Ramos (cell line): Measurements from ENCODE around the gene MORC3.
"Not testable (repeated sequence)": the region's sequence is repeated elsewhere in the genome, so short reads cannot be mapped to it uniquely, and the experiment has no call there.

Experiments used
- in situ Hi-C: fragments of 300-500 bp; cut with MboI; formaldehyde crosslinking; loops from one replicate; pipeline ENCODE4 v1.14.3; 2022; ENCODE audit warnings: low sequenced_read_pairs; ENCODE audit not compliant: unreplicated experiment

MORC3 gene, protein sequence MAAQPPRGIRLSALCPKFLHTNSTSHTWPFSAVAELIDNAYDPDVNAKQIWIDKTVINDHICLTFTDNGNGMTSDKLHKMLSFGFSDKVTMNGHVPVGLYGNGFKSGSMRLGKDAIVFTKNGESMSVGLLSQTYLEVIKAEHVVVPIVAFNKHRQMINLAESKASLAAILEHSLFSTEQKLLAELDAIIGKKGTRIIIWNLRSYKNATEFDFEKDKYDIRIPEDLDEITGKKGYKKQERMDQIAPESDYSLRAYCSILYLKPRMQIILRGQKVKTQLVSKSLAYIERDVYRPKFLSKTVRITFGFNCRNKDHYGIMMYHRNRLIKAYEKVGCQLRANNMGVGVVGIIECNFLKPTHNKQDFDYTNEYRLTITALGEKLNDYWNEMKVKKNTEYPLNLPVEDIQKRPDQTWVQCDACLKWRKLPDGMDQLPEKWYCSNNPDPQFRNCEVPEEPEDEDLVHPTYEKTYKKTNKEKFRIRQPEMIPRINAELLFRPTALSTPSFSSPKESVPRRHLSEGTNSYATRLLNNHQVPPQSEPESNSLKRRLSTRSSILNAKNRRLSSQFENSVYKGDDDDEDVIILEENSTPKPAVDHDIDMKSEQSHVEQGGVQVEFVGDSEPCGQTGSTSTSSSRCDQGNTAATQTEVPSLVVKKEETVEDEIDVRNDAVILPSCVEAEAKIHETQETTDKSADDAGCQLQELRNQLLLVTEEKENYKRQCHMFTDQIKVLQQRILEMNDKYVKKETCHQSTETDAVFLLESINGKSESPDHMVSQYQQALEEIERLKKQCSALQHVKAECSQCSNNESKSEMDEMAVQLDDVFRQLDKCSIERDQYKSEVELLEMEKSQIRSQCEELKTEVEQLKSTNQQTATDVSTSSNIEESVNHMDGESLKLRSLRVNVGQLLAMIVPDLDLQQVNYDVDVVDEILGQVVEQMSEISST

DNA sequence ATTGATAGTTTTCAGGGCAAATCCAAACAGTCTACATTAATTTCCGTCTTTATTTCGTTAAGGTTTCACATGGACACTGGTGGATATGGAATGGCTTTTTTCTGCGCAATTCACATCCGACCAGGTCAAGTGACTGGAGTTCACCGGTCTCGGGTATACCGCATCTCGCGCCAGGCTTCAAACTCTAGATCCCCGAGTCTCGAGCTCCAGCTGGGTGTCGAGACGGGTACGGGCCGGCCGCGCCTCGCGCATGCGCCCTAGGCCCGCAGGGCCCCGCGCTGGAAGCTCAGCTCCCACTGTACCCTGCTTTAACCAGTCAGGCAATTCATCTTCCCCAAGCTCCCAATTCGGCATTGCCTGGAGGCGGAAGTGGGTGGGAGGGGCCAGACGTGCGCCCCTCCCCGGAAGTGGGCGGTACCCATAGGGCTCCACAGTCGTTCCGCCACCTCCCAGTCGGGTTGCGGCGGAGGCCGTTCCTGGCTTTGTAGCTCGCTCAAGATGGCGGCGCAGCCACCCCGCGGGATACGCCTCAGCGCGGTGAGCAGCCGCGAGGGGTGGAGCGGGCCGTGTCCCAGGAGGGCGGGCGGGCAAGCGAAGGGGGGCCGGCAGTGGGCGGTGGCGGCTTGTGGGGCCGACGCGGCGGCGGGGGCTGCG, at the start of gene MORC3:
MORC3 (plus strand) TSS at position 431 of the 654 bp plus-strand sequence; CDS start at position 499, 68 bp downstream.
- in situ Hi-C loops = no loop called here

DNA sequence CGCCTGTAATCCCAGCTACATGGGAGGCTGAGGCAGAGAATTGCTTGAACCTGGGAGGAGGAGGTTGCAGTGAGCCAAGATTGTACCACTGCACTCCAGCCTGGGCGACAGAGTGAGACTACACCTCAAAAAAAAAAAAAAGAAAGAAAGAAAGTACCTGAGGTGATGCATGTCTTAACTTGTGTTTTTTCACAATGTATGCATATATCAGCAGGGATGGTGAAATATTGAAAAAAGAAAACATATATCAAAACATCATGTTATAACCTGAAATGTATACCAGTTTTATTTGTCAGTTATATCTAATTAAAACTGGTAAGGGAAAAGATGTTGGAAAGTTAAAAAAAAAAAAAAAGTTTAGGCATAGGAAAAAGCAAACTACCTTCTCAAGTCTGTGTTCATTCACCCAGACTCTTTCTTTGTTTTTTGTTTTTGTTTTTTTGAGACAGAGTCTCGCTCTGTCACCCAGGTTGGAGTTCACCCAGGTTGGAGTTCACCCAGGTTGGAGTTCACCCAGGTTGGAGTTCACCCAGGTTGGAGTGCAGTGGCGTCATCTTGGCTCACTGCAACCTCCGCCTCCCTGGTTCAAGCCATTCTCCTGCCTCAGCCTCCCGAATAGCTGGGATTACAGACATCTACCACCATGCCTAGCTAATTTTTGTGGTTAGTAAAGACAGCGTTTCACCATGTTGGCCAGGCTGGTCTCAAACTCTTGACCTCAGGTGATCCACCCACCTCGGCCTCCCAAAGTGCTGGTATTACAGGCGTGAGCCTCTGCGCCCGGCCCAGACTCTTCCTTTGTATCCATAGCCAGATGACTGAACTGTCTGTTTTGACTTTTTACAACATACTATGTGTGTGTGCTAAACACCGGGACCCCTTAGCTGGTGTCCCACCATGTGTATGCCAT, 49.0 kb upstream of the MORC3 start:
- in situ Hi-C loops = not testable (repeated sequence)

DNA sequence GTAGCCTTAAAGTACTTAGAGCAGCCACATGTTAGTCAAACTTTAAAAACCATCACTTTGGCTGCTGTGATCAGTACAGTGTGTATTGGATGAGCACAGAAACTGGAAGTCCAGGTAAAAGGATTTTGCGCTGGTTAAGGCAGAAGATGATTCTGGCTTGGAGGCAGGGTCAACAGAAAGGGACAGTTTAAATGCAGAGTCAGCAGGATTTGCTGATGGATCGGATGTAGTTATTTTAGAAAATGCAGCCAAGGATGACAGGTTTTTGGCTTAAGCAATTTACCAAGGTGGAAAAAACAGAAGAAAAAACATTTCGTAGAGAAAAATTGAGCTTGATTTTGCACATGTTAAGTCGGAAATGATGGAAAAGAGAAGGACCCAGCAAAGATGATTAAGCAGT, 45.9 kb upstream of the MORC3 start:
- in situ Hi-C loops = no loop called here

DNA sequence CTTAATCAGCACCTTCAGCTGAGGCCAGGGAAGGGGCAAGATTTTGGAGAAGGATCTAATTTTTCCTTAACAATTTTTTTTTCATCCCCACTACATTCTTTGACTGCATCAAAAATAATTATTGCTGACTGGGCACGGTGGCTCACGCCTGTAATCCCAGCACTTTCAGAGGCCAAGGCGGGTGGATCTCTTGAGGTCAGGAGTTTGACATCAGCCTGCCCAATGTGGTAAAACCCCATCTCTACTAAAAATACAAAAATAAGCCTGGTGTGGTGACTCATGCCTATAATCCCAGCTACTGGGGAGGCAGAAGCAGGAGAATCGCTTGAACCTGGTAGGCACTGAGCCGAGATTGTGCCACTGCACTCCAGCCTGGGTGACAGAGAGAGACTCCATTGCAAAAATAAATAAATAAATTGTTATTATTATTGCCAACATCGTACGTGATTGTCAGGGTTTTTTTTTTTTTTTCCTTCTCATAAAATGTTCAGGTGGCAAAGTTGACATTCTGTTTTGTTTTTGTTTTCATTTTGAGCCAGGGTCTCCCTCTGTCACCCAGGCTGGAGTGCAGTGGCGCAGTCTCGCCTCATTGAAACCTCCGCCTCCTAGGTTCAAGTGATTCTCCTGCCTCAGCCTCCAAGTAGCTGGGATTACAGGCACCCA, 37.3 kb upstream of the MORC3 start:
- in situ Hi-C loops = loop anchor here (25.0 kb wide), 1 partner anchor 1245 kb away; the partner anchor contains the start of gene RUNX1

DNA sequence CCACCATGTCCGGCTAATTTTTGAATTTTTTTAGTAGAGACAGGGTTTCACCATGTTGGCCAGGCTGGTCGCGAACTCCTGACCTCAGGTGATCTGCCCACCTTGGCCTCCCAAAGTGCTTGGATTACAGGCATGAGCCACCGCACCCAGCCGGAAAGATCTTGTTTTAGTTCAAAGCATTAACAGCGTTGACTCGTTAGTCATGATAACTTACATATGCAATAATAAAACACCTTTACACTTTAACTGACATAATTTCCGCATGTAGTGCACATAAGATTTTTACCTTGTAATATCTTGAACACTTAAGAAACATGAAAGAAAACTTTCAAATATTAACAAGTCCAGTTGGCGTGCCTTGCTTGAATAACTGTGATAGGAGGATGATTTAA, 36.8 kb upstream of the MORC3 start:
- in situ Hi-C loops = loop anchor here (25.0 kb wide), 1 partner anchor 1246 kb away; the partner anchor contains the start of gene RUNX1

DNA sequence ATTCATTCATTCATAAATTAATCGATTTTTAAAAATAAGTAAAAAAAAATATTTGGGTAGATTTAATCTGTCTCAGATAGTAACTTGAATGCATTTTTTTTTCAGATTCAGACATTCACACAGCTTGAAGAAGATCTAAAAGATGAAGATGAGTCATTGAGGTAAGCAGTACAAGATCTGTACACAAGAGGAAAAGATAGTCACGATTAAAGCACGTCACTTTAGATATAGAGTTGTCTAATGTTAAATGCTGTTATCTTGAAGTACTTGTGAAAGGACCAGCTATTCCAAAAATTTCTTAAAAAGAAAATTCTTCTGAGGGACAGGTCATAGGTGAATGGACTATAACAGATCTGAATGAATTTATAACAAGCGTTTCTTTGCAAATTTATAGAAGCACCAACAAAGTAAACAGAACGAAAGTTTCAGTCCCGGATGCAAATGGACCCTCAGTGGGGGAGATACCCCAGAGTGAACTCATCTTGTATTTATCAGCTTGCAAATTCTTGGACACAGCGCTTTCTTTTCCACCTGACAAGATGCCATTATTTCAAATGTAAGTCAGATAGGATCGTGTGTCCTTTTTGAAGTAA, 31.2 kb upstream of the MORC3 start:
- in situ Hi-C loops = loop anchor here (25.0 kb wide), 1 partner anchor 1251 kb away; the partner anchor contains the start of gene RUNX1

DNA sequence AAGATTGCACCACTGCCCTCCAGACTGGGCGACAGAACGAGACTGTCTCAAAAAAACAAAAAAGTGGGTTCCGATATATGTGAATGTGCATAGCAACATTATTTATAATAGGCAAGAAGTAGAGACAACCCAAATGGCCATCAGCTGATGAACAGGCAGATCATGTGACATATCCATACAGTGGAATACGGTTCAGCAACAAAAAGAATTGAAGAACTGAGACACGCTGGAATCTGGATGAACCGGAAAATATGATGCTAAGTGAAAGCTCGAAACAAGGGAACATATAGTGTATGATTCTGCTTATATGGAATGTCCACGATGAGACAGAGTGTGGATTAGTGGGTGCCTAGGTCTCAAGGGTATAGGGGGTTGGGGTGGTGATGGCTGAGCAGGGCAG, 28.5 kb upstream of the MORC3 start:
- in situ Hi-C loops = loop anchor here (25.0 kb wide), 1 partner anchor 1254 kb away; the partner anchor contains the start of gene RUNX1

DNA sequence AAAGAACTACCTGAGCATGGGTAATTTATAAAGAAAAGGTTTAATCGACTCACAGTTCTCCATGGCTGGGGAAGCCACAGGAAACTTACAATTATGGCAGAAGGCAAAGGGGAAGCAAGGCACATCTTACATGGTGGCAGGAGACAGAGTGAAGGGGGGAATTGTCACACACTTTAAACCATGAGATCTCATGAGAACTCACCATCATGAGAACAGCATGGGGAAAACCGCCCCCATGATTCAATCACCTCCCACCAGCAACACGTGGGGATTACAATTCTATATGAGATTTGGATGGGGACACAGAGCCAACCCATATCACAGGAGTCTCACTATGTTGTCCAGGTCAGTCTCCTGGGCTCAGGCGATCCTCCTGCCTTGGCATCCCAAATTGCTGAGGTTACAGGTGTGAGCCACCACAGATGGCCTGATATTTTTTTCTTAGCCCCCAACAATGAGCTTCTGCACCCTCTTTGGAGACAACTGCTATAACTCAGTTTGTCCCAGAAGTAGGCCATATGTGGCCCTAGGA, 22.5 kb upstream of the MORC3 start:
- in situ Hi-C loops = loop anchor here (25.0 kb wide), 1 partner anchor 1260 kb away; the partner anchor contains the start of gene RUNX1

DNA sequence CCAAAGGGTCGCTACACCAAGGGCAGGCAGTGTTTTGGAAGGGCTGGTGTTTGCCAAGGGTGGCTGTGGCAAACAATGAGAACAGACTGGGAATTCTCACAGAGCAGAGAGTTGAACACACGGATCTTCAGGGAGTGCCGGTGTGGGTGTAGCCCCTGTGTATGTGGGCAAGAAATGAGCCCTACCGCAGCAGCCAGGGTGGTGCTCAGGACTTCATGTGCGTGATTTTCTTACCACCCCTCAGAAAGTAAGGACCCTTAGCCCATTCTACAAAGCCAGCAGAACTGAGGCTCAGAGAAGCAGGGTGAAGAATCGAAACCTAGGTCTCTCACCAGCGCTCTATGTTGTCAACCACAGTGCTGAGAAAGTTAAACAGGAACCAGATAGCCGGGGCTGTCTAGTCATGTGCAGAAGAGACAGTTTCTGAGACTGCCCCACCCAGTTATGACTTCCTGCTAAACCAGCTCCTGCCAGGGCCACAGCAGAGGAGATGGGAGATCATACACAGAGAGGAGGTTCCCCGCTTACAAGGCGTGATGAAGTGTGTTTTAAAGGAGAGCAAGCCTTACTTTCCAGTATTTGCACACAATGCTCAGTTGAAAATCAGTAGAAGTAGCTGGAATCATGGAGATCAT, 21.9 kb upstream of the MORC3 start:
- in situ Hi-C loops = loop anchor here (25.0 kb wide), 1 partner anchor 1261 kb away; the partner anchor contains the start of gene RUNX1

DNA sequence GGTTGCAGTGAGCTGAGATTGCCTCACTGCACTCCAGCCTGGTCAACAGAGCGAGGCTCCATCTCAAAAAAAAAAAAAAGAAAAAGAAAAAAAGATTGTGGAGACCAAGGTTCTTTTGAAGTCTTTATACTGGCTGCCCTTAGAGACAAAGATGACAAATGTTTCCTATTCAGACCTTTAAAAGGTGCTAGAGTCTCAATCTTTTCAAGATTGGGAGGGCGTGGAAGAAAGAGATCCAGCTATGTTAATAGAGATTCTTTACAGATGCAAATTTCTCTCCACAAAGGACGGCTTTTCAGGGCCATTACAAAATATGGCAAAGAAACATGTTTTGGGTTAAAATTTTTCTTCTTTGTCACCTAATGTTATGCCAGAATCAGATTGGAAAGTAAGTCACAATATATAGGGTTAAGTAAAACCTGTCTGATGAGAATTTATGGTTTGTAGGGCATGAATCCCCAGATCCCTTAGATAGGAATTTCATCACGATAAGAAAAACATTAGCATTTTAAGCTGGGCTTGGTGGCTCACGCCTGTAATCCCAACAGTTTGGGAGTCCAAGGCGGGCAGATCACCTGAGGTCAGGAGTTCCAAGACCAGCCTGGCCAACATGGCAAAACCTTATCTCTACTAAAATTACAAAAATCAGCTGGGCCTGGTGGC, 13.0 kb upstream of the MORC3 start:
- in situ Hi-C loops = no loop called here

DNA sequence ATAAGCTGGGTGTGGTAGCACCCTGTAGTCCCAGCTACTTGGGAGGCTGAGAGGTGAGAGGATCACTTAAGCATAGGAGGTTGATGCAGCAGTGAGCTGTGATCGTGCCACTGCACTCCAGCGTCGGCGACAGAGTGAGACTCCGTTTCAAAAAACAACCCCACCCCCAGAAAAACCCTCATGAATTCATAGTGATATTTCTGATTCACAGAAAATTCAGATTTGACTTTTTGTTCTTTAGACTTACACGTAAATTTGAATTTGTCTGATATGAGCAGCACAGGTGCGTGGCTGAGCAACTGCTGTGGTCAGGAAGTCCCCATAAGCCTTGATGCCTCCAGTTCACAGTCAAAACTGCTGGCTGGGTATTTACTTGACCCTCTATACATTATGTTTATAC, 10.0 kb upstream of the MORC3 start:
- in situ Hi-C loops = no loop called here

DNA sequence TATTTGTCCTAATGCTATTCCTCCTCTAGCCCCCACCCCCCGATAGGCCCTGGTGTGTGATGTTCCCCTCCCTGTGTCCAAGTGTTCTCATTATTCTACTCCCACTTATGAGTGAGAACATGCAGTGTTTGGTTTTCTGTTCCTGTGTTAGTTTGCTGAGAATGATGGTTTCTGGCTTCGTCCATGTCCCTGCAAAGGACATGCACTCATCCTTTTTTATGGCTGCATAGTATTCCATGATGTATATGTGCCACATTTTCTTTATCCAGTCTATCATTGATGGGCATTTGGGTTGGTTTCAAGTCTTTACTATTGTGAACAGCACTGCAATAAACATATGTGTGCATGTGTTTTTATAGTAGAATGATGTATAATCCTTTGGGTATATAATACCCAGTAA, 6.6 kb upstream of the MORC3 start:
- in situ Hi-C loops = not testable (repeated sequence)

DNA sequence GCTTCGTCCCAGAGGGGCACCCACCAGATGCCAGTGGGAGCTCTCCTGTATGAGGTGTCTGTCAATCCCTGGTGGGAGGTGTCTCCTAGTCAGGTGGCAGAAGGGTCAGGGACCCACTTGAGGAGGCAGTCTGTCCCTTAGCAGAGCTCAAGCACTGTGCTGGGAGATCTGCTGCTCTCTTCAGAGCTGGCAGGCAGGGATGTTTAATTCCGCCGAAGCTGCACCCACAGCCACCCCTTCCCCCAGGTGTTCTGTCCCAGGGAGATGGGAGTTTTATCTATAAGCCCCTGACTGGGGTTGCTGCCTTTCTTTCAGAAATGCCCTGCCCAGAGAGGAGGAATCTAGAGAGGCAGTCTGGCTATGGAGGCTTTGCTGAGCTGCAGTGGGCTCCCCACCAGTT, 4.0 kb upstream of the MORC3 start:
- in situ Hi-C loops = not testable (repeated sequence)

DNA sequence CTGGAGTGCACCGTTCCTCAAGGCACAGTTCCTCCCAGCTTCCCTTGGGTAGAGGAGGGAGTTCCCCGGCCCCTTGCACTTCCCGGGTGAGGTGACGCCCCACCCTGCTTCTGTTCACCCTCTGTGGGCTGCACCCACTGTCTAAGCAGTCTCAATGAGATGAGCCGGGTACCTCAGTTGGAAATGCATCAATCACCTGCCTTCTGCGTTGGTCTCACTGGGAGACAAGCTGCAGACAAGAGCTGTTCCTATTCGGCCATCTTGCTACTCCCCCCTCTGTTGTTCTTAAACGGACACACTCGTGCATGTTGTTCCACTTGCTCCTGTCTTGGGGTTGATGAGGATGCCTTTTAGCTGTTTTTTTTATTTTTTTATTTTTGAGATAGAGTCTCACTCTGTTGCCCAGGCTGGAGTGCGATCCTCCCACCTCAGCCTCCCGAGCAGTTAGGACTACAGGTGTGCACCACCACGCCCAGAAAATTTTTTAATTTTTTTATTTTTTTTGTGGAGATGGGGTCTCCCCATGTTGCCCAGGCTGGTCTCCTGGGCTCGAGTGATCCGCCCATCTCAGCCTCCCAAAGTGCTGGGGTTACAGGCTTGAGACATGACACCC, 3.0 kb upstream of the MORC3 start:
- in situ Hi-C loops = no loop called here

DNA sequence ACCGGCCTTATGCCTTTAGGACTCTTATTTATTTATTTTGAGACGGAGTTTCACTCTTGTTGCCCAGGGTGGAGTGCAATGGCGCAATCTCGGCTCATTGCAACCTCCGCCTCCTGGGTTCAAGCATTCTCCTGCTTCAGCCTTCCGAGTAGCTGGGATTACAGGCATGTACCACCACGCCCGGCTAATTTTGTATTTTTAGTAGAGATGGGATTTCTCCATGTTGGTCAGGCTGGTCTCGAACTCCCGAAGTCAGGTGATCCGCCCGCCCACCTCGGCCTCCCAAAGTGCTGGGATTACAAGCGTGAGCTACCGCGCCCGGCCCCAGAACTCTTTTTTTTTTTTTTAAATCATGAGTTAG, 611 bp upstream of the MORC3 start:
- in situ Hi-C loops = not testable (repeated sequence)

DNA sequence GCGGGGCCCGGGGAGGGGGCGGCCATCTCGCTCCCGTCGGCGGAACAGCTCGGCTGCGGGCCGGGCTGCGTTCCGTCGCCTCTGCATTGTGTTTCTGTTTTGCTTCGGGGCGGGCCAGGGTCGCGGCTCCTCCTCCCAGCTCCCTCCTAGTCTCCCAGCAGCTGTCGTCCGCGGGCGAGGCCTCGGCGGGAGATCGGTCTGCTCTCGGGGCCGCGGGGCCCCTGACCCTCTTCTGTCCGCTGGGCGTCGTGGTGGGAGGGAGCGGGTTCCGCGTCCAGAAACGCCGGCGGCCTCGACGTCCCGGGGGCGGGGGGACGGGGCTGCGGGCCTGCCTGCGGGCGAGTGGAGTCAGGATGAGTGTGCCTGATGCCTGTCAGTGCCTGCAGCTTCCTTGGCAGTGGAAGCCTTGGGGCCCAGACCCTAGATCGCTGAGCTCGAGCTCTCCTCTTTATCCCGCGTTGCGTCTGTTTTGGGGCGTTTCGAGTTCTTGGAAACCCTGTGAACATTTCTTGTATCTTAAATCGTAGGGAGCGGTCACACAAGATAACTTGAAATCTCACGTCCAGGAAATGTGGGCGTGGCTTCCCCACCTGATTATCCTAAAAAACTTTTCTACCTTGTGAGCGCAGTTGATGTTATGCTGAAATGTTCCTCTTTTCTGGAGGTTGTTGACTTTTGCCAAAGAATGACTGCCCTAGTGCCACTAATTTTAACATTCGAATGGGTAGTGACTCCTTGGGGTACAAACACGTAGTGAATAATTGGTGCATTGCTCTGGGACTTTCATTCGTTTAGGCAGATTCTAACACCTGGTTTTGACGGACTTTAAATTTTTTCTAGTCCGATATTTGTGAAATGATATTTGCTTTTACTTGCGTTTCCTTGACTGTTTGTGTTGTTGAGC, 676 bp downstream of the MORC3 start:
- in situ Hi-C loops = no loop called here
